ENCODE measurements around the gene IRAK1.

IRAK1 gene

DNA sequence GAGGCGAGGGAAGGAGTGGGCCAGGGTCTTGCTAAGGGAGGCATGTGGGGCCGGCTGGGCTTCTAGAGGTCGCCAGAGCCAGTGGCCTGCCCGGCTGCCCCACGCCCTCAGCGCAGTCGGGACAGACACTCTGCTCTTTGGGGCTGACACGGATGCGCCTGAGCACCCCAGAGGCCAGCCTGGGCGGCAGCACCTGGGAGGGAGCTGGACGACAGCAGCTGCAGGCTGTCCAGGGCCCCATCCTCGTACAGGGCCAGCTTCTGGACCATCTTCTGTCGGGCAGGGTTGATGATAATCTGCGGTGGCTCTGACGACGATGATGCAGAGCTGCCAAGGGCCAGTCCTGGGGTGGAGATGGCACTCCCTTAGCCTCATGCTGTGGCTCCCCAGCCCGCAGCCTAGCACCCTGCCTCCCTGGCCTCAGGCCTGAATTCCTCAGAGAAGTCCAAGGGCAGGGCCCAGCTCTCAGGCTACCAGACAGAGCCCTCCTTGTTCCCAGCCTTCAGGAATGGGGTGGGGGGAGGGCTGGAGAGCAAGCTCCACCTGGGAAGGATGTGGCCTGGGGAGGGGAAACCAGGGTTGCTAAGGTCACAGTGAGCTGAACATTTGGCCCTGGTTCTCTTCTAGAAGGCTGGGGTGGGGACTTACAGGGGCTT, 7.2 kb downstream of the IRAK1 start:
- in situ Hi-C loops (cut with HindIII; ENCODE audit: low sequenced_read_pairs), result no loop called here
- no peak overlapping the region for H3K4me3 ChIP-seq (ENCODE audit: low read depth, low read length)
- TF ChIP-seq, protein P1, sequence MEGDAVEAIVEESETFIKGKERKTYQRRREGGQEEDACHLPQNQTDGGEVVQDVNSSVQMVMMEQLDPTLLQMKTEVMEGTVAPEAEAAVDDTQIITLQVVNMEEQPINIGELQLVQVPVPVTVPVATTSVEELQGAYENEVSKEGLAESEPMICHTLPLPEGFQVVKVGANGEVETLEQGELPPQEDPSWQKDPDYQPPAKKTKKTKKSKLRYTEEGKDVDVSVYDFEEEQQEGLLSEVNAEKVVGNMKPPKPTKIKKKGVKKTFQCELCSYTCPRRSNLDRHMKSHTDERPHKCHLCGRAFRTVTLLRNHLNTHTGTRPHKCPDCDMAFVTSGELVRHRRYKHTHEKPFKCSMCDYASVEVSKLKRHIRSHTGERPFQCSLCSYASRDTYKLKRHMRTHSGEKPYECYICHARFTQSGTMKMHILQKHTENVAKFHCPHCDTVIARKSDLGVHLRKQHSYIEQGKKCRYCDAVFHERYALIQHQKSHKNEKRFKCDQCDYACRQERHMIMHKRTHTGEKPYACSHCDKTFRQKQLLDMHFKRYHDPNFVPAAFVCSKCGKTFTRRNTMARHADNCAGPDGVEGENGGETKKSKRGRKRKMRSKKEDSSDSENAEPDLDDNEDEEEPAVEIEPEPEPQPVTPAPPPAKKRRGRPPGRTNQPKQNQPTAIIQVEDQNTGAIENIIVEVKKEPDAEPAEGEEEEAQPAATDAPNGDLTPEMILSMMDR (IDR thresholded peaks at IDR 0.05; ENCODE audit: low read depth, low read length), result no peak
- no peak for DNase-seq (ENCODE audit: low read depth, low spot score)

DNA sequence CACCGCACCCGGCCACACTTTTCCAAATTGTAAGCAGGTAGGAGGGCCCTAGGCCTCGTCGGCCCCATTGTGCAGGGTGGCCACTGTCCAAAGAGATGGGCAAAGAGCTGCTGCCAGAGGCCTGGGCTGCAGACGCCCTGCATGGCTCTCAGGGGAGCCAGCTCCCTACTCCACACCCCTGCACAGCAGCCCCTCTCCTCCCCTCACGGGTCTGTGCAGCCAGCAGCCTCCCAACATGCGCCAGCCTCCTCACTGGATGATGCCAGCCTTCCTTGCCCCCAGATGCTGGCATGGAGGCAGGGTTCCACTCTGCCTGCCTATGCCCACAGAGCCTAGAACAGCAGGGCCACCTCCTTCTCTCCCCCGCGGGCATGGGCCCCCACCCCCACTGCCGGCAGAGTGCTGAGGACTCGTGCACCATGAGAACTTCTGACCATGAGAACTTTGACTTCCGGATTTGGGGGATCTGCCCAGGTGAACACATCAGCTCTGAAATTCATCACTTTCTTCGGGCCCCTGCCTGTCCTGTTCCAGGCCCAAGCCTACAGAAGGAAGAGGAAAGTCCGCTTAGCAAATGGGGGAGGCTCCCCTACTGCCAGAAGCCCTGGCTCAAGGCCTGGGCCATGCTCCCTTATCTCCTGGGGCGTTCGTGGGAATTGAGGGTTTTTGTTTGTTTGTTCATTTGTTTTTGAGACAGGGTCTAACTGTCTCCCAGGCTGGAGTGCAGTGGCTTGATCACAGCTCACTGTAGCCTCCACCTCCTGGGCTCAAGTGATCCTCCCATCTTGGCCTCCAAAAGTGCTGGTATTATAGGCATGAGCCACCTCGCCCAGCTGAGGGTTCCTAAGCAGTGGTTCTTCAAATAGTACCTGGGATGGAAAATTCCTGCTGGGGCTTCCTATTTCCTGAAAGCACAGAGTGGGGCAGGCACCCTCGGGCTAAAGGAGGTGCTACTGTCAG, 8.0 kb downstream of the IRAK1 start:
- H3K4me3 ChIP-seq (ENCODE audit: low read depth, low read length), result no peak overlapping the region
- no peak for DNase-seq (ENCODE audit: low read depth, low spot score)
- TF ChIP-seq, protein P1 (IDR thresholded peaks at IDR 0.05; ENCODE audit: low read depth, low read length), result no peak
- in situ Hi-C loops (cut with HindIII; ENCODE audit: low sequenced_read_pairs), result no loop called here

DNA sequence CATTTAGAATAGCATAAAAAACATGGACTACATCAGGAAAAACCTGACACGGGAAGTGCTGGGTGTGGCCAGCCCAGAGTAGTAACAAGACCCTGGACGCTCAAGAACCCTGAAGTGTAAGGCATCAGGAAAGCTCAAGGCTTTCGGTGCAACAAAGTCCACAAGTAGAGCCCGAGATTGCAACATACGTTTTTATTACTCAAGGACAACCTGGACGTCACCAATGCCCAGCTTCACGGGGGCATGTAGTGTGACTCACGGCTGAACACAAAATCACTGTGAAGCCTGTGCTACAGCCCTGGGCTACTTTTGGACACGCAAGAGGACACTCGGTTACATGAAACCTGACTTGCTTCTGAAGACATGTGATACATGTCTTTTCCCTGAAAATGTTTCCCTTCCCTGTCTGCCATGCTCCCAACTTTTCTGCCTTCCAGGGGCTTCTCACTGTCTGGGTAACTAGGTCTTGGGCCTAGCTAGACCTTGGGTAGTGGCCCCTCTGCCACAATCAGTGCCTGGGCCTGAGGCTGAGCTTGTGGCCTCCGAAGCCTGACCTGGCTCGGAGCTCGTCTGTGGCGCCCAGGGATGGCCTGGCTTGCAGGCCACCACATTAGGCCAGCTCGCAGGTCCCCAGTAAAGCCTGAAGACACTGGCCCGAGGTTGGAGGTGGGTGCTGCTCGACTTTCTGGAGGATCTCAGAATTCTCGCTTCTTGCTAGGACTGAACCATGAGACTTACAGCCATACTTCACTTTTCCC, 9.2 kb downstream of the IRAK1 start:
- in situ Hi-C loops (cut with HindIII; ENCODE audit: low sequenced_read_pairs), result no loop called here
- no peak for DNase-seq (ENCODE audit: low read depth, low spot score)
- H3K4me3 ChIP-seq (ENCODE audit: low read depth, low read length), result no peak overlapping the region
- TF ChIP-seq, protein P1 (IDR thresholded peaks at IDR 0.05; ENCODE audit: low read depth, low read length), result no peak

DNA sequence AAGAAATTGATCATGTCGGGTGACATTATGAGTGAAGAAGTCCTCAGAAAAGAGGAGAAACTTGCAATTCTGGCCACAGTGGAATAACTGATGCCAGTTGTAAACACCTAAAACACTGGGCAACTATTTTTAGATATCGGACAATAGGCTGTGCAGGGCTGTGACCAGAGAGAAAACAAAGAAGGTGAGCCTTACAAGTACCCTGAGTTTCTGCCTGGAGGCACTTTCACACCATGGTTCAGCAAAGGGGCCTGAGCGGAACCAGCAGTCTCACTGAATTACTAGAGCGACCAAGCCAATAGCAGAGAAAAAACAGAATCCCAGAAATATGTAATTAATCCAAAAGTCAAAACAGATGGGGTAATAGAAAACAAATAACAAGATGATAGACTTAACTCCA, 11.2 kb downstream of the IRAK1 start:
- no peak for DNase-seq (ENCODE audit: low read depth, low spot score)
- TF ChIP-seq, protein P1 (IDR thresholded peaks at IDR 0.05; ENCODE audit: low read depth, low read length), result no peak
- in situ Hi-C loops (cut with HindIII; ENCODE audit: low sequenced_read_pairs), result no loop called here
- H3K4me3 ChIP-seq (ENCODE audit: low read depth, low read length), result no peak overlapping the region

DNA sequence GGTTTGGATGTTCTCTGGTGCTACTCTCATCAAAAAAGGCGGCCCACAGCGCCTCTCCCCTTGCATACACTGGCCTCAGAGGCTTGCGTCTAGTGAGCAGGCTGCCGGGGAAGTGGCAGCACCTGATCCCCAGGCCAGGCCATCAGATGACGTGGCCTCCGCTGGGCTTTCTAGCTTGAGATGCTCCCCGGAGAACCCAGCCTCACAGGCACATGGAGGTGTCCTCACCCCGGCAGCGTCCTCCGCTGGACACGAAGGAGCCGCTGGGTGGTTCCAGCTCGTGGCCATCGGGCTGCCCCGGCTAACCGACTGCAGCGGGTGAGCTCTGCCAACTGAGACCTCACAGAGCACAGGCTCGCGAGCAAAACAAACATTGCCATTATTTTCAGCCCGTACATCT, 12.8 kb downstream of the IRAK1 start:
- no peak for DNase-seq (ENCODE audit: low read depth, low spot score)
- H3K4me3 ChIP-seq (ENCODE audit: low read depth, low read length), result no peak overlapping the region
- in situ Hi-C loops (cut with HindIII; ENCODE audit: low sequenced_read_pairs), result no loop called here
- TF ChIP-seq, protein P1 (IDR thresholded peaks at IDR 0.05; ENCODE audit: low read depth, low read length), result no peak

DNA sequence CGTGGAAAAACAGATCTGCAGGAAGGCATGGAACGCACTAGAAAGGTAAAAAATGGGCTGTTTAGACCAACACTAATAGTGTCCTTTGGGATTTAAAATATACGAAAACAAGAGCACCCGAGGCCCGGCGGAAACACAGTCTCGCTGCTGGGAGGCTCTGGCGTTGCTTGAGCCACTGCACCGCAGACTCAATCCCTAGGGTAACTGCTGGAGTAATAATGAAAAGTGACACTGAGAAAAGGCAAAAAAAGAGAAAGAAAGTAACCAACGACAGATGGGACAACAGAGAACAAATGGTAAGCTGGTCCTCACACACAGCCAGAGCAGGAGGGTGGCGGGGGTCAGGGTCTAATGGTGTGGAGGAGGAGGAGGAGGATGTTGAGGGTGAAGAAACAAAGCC, 15.4 kb downstream of the IRAK1 start:
- TF ChIP-seq, protein P1 (IDR thresholded peaks at IDR 0.05; ENCODE audit: low read depth, low read length), result no peak

More for the DNA sequence above, 15.4 kb downstream of the IRAK1 start:
- no peak overlapping the region for H3K4me3 ChIP-seq (ENCODE audit: low read depth, low read length)
- DNase-seq (ENCODE audit: low read depth, low spot score), result no peak
- in situ Hi-C loops (cut with HindIII; ENCODE audit: low sequenced_read_pairs), result no loop called here
